Transverse colon (tissue), 4 donors: ENCODE data around the gene RAD52. TPM values are rescaled to one million over a fixed set of nuclear protein-coding genes. Genes with fewer than 3 reads are reported as not detected.
A peak's percentile ranks its signal among the peaks of the same experiment; 100 is the strongest.

Experiments
- DNase-seq: peaks from one replicate; pipeline ENCODE4 v3.0.0-alpha.2; 2019
- H3K27ac ChIP-seq, 4 donors: fragments of 200-600 bp; sonication (generic); 2 replicates each; pipeline ENCODE4 v1.5.1; 2016 to 2018; ENCODE audit warnings: inconsistent platforms in 4 of 4
- H3K27me3 ChIP-seq: fragments of 200-600 bp; sonication (generic); 2 replicates; pipeline ENCODE4 v1.5.1; 2017; ENCODE audit warnings: inconsistent platforms
- H3K36me3 ChIP-seq, 4 donors: fragments of 200-600 bp; sonication (generic); 2 replicates each; pipeline ENCODE4 v1.5.1; 2017 to 2019; ENCODE audit warnings: inconsistent platforms in 4 of 4
- H3K4me1 ChIP-seq, 4 donors: fragments of 200-600 bp; sonication (generic); 2 replicates each; pipeline ENCODE4 v1.5.1; 2017 to 2020; ENCODE audit warnings: inconsistent platforms in 4 of 4
- H3K4me3 ChIP-seq, 4 donors: fragments of 200-600 bp; sonication (generic); 1 replicate in 1 of 4; 2 replicates in 3 of 4; pipeline versions ENCODE4 v1.5.1 to v1.6.1; 2017 to 2019; ENCODE audit warnings: inconsistent platforms in 4 of 4
- H3K9me3 ChIP-seq, 2 donors: fragments of 200-600 bp; sonication (generic); 2 replicates each; pipeline ENCODE4 v1.5.1; 2017 to 2019; ENCODE audit warnings: inconsistent platforms in 2 of 2
- EP300 ChIP-seq: sonication (generic); formaldehyde crosslinking; IDR thresholded peaks from one replicate; pipeline ENCODE4 v1.6.1; 2017; ENCODE audit warnings: antibody characterized with exemption, low read depth
- POLR2A ChIP-seq: fragments of 450-650 bp; IDR thresholded peaks from one replicate; pipeline ENCODE4 v1.6.1; 2016; ENCODE audit warnings: antibody characterized with exemption, mild to moderate bottlenecking, moderate library complexity
- POLR2AphosphoS5 ChIP-seq, 3 donors: sonication (generic); formaldehyde crosslinking; IDR thresholded peaks; one replicate each; pipeline ENCODE4 v1.6.1; 2016; ENCODE audit warnings: antibody characterized with exemption in 3 of 3
- WGBS, 2 donors: methylation state at CpG; one replicate each; pipeline ENCODE4 v1.1.5; 2018; ENCODE audit warnings: low coverage in 1 of 2; 5-methylcytosine and 5-hydroxymethylcytosine counted together
- in situ Hi-C, 4 donors: fragments of 200-750 bp; cut with MboI; loops; one replicate each; pipeline versions ENCODE4 v1.15.0 to v1.15.1; 2017; ENCODE audit warnings: low sequenced_read_pairs in 3 of 4, low pct_ligation_motif_present in 1 of 4, low pct_unique_long_range_greater_than_20kb in 1 of 4
- intact Hi-C: fragments of 100-400 bp; cut with DNase I; formaldehyde crosslinking; loops from one replicate; pipeline ENCODE4 v1.15.1; 2023; ENCODE audit warnings: low total_unique reads
- total RNA-seq, 4 donors: library from RNA; depleted of rRNA; stranded (reverse); fragments of >200 nt; gene quantifications; one replicate each; pipeline ENCODE4 v1.1.0, GENCODE V29; 2016
- TF ChIP-seq, protein P1 (sequence below), 5 experiments: fragments of 200-600 bp in 3 of 5; fragments of 450-650 bp in 2 of 5; sonication (generic) in 3 of 5; IDR thresholded peaks; 1 replicate in 2 of 5; 2 replicates in 3 of 5; pipeline ENCODE4 v1.5.1; 2016 to 2017; ENCODE audit warnings: antibody characterized with exemption in 5 of 5, inconsistent platforms in 3 of 5, mild to moderate bottlenecking in 2 of 5, moderate library complexity in 1 of 5

Gene RAD52
- total RNA-seq, 4 donors from 2014 or later: 12.7 to 84.2 (median 31.4) TPM

- no peaks in the 10 kb centered on the region for H3K9me3 ChIP-seq
- peak; percentile 10 for DNase-seq
- no peaks in the 10 kb centered on the region for H3K27me3 ChIP-seq
- H3K36me3 ChIP-seq: peaks cover 0 to 50% (median 12%) of the 10 kb centered on the region in 4 donors
- H3K4me1 ChIP-seq: no peaks in the 10 kb centered on the region
- in situ Hi-C loops: no loop called here
- no peak overlapping the region for H3K4me3 ChIP-seq
- TF ChIP-seq, protein P1, sequence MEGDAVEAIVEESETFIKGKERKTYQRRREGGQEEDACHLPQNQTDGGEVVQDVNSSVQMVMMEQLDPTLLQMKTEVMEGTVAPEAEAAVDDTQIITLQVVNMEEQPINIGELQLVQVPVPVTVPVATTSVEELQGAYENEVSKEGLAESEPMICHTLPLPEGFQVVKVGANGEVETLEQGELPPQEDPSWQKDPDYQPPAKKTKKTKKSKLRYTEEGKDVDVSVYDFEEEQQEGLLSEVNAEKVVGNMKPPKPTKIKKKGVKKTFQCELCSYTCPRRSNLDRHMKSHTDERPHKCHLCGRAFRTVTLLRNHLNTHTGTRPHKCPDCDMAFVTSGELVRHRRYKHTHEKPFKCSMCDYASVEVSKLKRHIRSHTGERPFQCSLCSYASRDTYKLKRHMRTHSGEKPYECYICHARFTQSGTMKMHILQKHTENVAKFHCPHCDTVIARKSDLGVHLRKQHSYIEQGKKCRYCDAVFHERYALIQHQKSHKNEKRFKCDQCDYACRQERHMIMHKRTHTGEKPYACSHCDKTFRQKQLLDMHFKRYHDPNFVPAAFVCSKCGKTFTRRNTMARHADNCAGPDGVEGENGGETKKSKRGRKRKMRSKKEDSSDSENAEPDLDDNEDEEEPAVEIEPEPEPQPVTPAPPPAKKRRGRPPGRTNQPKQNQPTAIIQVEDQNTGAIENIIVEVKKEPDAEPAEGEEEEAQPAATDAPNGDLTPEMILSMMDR (IDR thresholded peaks at IDR 0.05): no peak
- TF ChIP-seq POLR2AphosphoS5 (IDR thresholded peaks at IDR 0.05) (no peak), EP300 (no peak), POLR2A (no peak)
- intact Hi-C loops: no loop called here
- H3K27ac ChIP-seq: no peak overlapping the region
- WGBS, 2 donors: 73% methylated on average over 27 of the region's 27 CpGs; no CpG with 5 or more reads in 1 of the 2 donors
Observed at GRCh38 chr12:916240-916639, 33.3 kb downstream of the RAD52 start.

DNA sequence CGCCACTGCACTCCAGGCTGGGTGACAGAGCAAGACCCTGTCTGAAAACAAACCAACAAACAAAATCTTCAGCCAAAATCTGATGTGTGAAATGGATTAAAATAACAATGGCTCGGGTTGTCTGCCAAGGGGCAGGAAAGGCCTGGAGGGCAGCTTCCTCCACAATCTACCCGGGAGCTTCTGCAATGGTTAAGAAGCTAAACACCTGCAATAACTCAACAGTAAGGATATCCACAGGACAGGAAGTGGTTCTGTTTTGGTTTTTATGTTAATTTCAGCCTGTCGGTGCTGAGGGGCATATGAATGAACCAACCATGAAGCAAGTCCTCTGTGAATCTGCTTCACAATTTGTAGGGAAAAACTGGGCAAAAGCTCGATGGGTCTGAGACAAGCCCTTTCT, 34.4 kb downstream of the RAD52 start:
- Histone ChIP-seq H3K4me1 (no peaks in the 10 kb centered on the region), H3K4me3 (no peak overlapping the region), H3K27ac (no peak overlapping the region), H3K36me3 (peaks cover 0 to 46% (median 12%) of the 10 kb centered on the region in 4 donors), H3K9me3 (no peaks in the 10 kb centered on the region), H3K27me3 (no peaks in the 10 kb centered on the region)
- in situ Hi-C loops (no loop called here), intact Hi-C loops (no loop called here)
- no peak for DNase-seq
- TF ChIP-seq POLR2A: no peak
- TF ChIP-seq, protein P1 (IDR thresholded peaks at IDR 0.05): no peak
- WGBS, 2 donors: 65% methylated on average over 5 of the region's 5 CpGs; no CpG with 5 or more reads in 1 of the 2 donors

GRCh38 chr12:913919-914698, 35.4 kb downstream of the RAD52 start:
- Histone ChIP-seq H3K4me3 (no peak overlapping the region), H3K27ac (no peak overlapping the region), H3K36me3 (peaks cover 0 to 47% (median 15%) of the 10 kb centered on the region in 4 donors), H3K4me1 (no peaks in the 10 kb centered on the region), H3K9me3 (no peaks in the 10 kb centered on the region), H3K27me3 (no peaks in the 10 kb centered on the region)
- intact Hi-C loops (no loop called here), in situ Hi-C loops (no loop called here)
- DNase-seq: no peak
- TF ChIP-seq POLR2A: no peak
- no peak for TF ChIP-seq EP300
- TF ChIP-seq, protein P1 (IDR thresholded peaks at IDR 0.05): no peak
- TF ChIP-seq POLR2AphosphoS5 (IDR thresholded peaks at IDR 0.05): no peak
- WGBS, 2 donors: 82 to 83% methylated on average over 2 to 15 of the region's 15 CpGs

- TF ChIP-seq POLR2AphosphoS5 (IDR thresholded peaks at IDR 0.05) (no peak), EP300 (no peak), POLR2A (no peak)
- TF ChIP-seq, protein P1 (IDR thresholded peaks at IDR 0.05): no peak
- in situ Hi-C loops (no loop called here), intact Hi-C loops (no loop called here)
- Histone ChIP-seq H3K4me3 (no peak overlapping the region), H3K9me3 (no peaks in the 10 kb centered on the region), H3K27me3 (no peaks in the 10 kb centered on the region), H3K36me3 (peaks cover 0 to 52% (median 19%) of the 10 kb centered on the region in 4 donors), H3K27ac (no peak overlapping the region), H3K4me1 (no peaks in the 10 kb centered on the region)
- DNase-seq: no peak
- WGBS, 2 donors: 69 to 73% methylated on average over 6 to 7 of the region's 7 CpGs
Observed at GRCh38 chr12:912466-913235, 36.8 kb downstream of the RAD52 start.
